NAMALWA (cell line): ENCODE data around the gene DERA.
"Not testable (repeated sequence)": the region's sequence is repeated elsewhere in the genome, so short reads cannot be mapped to it uniquely, and the experiment has no call there.

Source experiments
- DNase-seq: peaks from one replicate; pipeline ENCODE4 v3.0.0-alpha.2; 2015; ENCODE audit warnings: low spot score

The DERA gene

DNA sequence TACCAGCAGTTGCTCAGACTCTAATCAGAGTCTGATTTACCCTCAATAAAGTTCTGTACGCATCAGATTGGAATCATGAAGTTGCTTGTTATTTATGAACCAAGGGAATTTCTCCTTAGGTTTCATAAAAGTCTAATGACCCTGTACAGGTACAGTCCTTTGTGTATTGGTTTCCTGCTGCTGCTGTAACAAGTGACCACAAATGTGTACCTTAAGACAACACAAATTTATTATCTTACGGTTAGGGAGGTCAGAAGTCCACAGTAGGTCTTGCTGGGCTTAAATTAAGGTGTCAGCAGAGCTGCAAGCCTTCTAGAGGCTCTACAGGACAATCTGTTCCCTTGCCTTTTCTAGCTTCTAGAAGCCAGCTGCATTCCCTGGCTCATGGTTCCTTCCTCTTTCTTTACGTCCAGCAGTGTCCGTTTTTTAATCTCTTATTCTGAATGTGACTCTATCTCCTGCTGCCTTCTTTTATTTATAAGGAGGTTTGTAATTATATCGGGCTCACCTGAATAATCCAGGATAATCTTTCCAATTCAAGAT lies 6.7 kb upstream of the DERA start:
- DNase-seq = no peak

DNA sequence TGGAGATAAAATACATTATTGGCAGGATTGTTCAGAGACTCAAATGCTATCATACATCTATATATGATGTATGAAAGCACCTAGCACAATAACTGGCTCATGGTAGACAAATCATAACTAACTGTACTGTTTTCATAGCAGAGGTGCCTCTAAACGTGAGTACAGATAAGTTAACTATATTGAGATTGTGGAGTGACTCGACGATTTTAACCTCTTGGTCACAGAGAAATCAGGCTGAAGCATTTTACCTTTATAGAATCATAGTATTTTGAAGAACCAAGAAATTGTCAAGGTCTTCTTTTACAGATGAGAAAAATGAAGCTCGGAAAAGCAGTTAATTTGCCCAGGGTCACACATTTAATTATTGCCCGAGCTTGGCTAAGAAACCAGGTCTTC lies 666 bp upstream of the DERA start:
- no peak for DNase-seq

DNA sequence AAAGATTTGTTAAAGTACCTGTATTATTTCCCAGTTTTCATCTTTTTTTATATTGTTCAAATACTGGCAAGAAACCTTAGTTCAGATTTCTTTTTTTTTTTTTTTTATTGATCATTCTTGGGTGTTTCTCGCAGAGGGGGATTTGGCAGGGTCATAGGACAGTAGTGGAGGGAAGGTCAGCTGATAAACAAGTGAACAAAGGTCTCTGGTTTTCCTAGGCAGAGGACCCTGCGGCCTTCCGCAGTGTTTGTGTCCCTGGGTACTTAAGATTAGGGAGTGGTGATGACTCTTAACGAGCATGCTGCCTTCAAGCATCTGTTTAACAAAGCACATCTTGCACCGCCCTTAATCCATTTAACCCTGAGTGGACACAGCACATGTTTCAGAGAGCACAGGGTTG lies 799 bp downstream of the DERA start:
- not testable (repeated sequence) for DNase-seq

DNA sequence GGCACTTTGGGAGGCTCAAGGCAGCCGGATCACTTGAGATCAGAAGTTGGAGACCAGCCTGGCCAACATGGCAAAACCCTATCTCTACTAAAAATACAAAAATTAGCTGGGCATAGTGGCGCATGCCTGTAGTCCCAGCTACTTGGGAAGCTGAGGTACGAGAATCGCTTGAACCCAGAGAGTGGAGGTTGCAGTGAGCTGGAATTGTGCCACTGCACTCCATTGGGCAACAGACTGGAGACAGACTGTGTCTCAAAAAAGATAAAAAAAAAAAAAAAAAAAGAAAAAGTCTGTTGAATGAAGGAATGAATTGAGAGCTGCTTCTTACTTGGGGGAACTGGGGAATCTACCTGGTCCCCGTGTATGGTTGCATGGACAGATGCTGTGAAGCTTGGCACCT lies 3.0 kb downstream of the DERA start:
- DNase-seq = not testable (repeated sequence)

DNA sequence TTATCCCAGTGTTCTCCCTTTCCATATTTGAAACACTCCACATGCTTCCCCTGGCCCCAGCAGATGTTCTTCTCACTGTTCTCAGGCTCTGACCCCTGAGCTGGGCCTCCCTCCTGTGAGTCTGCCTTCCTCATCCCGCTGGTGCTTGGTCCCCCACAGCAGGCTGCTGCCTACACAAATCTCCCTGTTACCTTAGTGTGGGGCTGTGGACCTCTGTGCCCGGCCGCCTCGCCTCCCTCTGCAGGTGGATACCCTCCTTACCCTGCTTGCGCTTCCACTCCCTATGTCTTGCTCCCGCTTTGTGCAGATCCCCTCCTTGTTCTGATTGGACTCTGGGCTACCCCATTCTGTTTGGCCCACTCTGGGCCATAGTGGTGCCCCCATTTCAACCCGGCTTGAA lies 6.9 kb downstream of the DERA start:
- DNase-seq = no peak

DNA sequence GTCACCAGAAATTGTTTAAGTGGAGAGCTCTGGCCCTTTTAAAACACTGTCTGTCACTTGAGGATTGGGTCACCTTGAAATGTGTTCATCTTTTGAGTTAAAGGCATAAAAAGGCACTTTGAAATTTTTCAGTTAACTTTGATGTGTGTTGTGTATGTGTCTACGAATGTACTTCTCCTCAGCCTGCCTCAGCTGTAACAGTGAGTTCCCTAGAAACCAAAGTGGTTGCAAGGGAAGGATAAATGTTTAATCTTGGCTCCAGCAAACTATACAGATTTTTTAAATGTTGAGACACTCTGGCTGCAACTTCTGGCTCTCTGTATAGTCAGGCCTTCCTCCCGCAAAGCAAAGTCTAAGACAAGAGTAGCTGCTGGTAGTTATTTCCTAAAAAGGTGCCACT lies 8.3 kb downstream of the DERA start:
- DNase-seq = no peak

DNA sequence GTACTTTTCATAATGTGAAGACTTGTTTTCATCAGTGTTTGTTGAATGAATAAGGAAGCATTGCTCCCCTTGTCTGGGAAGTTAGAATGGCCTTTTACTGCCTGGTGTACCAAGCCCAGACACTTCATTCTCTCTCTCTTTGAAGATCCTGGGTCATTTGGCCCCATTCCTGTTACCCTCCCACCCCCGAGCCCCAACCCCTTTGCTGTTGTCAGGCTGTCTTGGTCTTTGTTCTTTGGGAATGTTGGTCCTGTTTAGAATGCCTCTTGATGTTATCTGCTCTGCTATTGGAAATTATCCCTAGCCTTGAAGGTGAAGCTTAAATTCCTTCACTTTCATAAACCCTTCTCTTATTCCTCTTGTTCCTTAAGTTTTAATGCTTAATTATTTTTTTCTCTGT lies 13.8 kb downstream of the DERA start:
- DNase-seq = no peak

DNA sequence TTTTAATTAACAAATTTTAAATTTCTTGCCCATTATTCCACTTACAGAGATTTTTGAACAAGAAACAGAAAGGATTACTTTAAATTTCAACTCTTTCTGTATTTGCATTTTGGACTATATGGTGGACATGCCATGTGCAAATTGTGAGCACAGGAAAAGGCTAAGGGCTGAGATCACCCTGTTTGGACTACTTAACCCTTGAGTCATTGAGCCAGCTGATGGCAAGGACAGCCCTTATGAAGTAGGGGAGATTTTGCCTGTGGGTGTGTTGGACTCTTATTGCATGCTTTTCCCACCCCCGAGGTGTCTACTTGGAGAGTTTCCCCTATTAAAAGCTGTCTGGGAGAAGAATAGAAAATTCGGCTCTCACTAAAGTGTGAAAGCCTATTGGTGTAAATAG lies 17.2 kb downstream of the DERA start:
- DNase-seq = no peak

DNA sequence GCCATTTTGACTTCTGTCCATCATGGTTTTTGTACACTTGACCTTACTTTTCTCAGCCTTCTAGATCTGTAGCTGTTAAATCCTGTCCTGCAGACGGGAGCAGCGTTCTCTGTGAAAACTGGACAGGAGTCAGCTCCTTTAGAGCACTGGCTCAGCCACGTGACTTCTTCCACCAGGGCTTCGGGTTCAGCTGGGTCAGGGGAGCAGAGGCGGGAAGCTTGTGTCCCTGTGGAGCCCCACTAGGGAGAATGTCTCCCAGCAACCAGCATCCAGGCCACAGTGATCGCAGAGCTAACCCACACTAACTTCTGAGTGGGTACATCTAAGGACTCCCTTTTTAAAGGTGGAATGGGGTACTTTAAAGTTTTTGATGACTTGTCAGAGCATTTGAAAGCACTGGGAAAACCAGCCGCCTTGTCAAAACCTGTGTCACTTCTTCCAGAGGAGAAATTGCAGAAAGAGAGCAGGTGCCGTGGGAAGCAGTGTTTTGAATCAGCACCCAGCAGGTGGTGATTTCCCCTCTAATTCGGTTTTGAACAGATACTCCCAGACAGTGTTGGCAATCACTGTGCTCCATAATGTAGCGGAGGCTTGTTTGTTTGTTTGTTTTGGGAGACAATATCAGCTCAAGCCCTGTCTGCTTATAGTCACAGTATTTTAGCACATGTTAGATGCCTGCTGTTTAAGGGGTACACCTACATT lies 17.9 kb downstream of the DERA start:
- no peak for DNase-seq

DNA sequence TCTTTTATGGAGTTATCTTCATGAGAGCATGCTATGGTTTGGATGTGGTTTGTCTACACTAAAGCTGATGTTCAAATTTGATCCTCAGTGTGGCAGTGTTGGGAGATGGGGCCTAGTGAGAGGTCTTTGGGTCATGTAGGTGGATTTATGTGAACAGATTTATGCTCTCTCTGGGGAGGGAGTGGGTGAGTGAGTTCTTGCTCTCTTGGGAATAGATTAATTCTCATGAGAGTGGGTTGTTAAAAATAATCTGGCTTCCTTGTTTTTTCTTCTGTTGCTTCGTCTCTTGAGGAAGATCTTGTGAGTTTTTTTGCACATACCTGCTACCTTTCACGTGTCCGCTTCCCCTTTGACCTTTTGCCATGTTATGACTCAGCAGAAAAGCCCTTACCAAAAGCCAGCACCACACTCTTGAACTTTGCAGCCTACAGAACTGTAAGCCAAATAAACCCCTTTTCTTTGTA lies 20.5 kb downstream of the DERA start:
- peak; percentile 83 for DNase-seq

DNA sequence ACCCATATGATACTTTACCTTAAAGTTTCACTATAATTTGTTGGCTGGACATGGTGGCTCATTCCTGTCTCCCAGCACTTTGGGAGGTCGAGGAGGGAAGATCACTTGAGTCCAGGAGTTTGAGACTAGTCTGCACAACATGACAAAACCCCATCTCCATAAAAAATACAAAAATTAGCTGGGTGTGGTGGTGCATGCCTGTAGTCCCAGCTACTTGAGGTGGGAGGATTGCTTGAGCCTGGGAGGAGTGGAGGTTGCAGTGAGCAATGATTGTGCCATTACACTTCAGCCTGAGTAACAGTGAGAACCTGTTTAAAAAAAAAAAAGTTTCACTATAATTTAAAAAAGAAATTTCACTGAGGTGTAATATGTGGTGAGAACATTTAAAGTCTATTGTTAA lies 21.2 kb downstream of the DERA start:
- DNase-seq = no peak

DNA sequence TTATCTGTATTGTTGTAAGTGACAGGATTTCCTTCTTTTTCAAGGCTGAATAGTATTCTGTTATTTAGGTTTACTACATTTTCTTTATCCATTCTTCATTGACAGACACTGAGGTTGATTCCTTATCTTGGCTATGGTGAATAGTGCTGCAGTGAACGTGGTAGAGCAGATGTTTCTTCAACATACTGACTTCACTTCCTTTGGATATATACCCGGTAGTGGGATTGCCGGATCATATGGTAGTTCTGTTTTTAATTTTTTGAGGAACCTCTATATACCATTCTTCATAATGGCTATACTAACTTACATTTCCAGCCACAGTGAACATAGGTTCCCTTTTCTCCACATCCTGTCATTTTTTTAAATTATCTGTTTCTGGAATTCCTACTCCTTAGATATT lies 21.8 kb downstream of the DERA start:
- no peak for DNase-seq

DNA sequence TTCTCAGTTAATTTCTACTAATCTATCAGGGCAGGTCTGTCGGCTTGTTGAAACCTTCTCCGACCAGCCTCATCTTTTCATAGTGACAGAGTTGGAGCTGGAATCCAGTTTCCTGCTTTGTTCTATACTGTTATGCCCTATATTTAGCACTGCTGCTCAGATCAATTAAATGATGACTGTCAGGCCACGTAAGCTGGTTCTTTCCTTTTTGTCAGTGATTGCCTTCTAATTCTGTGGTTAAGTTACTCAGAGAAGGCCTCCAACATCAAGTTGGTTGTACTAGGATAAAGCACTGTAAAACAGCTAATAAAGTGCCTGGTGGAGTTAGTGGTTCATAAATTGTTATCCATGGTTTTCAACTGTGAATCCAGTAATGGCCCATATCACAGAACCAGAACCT lies 22.6 kb downstream of the DERA start:
- DNase-seq = no peak

DNA sequence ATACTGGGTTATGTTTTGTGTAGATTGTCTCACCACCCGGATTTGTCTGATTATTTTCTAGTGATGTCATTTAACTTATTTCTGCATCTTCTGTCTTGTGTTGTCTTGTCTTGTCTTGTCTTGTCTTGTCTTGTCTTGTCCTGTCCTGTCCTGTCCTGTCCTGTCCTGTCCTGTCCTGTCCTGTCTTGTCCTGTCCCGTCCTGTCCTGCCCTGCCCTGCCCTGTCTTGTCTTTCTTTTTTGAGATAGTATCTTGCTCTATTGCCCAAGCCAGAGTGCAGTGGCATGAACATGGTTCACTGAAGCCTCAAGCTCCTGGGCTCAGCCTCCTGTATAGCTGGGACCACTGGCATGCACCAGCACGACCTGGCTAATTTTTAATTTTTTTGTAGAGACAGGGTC lies 25.6 kb downstream of the DERA start:
- no peak for DNase-seq

DNA sequence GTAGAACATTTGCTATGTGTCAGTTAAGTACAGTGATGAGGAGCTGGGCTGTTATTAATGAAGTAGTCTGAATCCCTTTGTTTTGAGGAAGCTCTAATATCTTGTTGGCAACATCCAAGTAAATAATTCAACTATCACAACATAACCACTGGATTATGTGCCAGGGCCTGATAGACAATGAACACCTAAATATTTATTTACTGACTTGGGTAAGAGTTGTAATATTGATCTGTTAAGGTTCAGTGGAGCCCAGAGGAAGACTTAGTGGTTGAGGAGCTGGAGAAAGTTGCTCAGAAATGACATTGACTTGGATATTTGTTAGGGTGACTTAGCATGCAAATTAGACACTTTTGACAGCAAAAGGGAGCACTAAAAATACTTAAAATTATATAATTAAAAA lies 26.8 kb downstream of the DERA start:
- no peak for DNase-seq

DNA sequence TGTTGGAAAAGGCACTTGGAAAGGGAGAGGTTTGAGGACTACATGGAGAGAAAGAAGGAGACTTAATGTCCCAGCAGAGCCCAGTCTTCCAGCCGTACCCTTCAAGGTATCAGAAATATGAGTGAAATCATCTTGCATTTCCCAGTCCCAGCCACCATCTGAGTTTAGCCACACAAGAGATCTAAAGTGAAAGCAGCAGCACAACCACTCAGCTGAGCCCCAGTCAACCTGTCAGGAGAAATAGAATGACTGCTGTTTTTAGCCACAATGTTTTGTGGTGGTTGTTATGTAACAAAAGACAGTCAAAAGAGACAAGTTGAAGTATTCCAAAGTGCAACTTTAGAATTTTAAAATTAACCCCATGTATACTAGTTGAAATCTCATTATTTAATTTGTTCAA lies 28.0 kb downstream of the DERA start:
- DNase-seq = peak; percentile 31

DNA sequence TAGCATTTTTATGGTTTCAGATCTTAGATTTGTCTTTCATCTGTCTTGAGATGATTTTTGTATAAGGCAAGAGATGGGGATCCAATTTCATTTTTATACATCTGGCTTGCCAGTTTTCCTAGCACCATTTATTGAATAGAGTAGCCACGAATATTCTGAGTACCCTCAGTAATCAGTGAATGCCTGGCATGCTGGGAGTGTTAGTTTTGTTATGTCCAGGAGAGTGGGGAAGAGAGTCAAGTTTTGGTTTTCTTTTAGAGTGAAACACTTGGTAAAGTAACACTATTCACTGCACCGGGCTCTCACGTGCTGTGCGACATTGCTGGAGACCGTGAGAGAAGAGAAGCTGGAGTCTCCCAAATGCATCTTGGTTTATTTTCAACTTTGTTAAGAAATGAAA lies 31.3 kb downstream of the DERA start:
- no peak for DNase-seq

DNA sequence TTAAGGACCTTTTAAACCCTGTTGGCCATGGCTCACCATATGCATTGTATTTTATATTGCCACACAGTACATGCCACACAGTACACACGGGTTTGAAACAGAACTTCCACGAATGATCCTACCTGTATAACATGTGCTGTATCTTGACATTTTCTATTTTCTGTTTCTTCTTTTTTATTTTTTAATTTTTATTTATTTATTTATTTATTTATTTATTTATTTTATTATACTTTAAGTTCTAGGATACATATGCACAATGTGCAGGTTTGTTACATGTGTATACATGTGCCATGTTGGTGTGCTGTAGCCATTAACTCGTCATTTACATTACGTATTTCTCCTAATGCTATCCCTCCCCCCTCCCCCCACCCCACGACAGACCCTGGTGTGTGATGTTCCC lies 32.4 kb downstream of the DERA start:
- DNase-seq = not testable (repeated sequence)

DNA sequence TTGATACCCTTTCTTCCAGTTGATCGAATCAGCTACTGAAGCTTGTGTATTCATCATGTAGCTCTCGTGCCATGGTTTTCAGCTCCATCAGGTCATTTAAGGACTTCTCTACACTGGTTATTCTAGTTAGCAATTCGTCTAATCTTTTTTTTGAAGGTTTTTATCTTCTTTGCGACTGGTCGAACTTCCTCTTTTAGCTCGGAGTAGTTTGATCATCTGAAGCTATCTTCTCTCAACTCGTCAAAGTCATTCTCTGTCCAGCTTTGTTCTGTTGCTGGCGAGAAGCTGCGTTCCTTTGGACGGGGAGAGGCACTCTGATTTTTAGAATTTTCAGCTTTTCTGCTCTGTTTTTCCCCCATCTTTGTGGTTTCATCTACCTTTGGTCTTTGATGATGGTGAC lies 37.3 kb downstream of the DERA start:
- not testable (repeated sequence) for DNase-seq

DNA sequence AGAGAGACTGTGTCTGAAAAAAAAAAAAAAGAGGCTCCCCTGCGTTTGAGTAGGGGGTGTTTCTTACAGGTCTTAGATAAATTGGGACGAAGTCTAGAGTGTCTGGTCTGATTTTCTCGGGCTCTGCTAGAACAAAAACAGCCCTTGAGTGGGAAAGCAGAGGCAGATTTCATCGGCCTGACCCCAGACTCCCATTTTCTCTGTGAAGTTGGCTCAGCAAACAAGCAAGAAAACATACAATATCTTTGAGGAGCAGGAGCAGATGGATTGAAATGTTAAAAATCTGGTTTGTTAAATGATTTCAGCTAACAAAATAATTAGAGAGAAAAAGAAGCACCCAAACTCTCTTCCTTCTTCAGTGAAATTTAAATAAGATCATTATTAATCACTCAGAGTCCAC lies 44.1 kb downstream of the DERA start:
- no peak for DNase-seq

DNA sequence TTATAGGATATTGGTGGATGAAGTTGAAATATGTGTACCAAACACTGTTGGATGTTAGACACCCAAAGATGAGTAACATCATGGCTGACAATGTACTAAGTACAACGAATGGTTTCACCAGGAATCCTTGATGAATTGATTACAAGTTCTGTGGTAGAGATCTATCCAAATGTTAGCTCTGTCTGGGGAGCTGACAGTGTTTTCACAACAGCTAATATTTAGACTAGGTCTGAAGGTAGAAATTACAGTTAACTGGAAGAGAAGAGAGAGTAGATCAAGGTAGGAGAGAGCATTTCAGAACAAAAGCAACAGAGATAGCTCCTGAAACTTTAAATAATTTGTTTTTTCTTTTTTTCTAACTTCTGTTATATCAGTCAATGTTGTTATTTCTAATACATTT lies 44.9 kb downstream of the DERA start:
- no peak for DNase-seq

DNA sequence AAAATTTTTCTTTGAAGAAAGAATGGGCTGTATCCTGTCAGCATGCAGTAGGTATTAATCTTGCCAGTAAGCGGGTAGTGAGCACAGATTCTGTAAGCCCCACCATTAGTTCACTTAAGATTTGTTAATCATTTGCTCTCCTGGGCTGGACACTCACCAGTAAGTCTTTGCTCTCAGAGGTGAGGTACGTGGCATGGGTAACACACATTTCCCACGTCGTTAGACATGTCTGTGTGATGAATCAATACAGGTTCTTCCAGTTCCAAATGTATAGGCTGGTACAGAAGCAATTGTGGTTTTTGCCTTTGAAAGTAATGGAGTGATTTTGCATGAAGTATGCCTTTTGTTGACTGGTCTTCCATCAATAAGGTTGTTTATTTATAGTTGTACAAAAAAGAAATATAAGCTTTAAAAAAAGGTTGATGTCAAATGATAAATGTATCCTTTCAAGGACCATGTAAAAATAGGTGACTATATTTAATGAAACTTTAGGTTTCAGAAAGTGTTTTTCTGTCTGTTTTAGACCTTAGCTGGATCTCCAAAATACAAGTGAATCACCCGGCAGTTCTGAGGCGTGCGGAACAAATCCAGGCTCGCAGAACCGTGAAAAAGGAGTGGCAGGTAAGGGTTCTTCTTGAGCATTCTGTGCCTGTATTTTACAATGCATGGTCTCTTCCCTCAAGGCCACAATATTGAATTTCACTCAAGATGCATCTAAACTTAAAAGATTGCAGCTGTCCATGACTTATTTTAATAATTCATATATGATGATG lies 45.5 kb downstream of the DERA start:
- no peak for DNase-seq

DNA sequence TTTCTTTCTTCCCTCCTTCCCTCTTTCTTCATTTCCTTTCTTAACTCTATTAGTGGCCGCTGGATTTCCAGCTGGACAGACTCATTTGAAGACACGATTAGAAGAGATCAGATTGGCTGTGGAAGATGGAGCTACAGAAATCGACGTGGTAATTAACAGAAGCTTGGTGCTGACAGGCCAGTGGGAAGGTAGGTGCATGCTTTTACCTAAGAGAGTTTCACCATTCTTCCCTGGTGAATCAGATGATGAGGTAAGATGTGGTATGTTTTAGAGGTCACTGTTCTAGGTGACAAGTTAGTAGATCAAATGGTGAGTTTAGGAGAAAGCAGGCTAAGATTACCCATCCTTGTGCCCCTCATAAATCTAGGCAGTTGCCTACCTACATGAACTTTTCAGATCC lies 51.6 kb downstream of the DERA start:
- no peak for DNase-seq

DNA sequence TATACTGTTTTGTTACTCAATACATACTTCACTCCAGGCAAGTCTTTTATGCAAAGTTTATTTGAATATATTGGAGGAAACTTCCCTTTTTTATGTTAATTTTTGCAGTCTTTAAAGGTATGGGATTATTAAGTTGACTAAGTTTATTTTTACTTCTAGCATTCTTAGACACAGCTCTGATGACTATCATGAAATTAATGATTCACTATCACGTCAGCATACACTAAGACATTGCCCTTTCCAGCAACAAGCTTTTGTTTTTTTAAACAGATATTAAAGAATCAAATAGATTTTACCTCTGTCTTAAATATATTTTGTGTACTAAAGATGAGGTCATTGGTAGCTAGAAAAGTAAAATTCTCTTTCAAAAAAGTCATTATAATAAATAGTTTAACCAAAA lies 52.1 kb downstream of the DERA start:
- DNase-seq = no peak
